Cardiac fibroblast (primary cell): ENCODE measurements around the gene S100A14.

Source experiments
- DNase-seq, 2 donors: peaks; one replicate each; pipeline versions ENCODE4 v3.0.0 to v3.0.0-alpha.2; 2010; ENCODE audit warnings: low read depth in 2 of 2
- H3K4me3 ChIP-seq, 2 donors: replicated peaks in 1 of 2; 1 replicate in 1 of 2; 2 replicates in 1 of 2; pipeline ENCODE4 v1.5.1; 2011; ENCODE audit warnings: low read depth in 2 of 2, low read length in 2 of 2, mild to moderate bottlenecking in 2 of 2, moderate library complexity in 1 of 2
- TF ChIP-seq, protein P1 (sequence below): IDR thresholded peaks from one replicate; pipeline ENCODE4 v1.5.1; 2011; ENCODE audit warnings: low read depth, mild to moderate bottlenecking, low read length, inconsistent platforms

Gene S100A14

DNA sequence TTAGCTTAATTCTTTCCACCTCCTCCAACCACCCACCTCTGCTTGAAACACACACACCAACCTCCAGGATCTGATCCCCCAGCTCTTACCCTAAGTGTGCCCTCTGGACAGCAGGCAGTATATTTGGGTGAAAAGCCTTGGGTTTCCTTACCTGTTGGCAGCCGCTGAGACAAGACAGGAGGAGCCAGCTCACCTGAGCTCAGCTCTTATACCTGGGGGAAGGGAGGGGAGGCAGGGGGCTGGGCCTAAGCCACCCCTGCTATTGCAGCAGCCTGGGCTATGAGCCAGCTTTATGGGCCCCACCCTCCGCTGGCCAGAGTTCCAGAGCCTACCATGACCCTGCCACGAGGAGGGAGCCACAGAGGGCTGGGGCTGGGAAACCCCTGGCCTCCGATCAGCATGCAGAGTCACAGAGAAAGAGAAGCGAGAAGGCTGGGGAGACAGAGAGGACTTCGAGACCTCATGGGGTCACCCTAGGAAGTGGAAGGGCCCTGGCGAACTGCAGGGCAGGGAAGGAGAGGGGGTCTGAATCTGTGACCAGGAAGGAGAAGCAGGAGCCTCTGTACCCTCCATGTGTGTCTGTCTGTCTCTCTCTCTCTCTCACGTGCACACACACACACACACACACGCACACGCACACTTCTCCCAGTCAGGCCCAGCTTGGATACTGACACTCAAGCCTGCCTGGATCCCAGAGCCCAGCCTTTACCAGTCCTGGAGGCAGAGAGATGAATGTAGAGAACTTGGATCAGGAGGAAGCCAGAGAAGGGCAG, at the start of gene S100A14:
Gene S100A14, minus strand, starts transcription at position 182 of the 773 bp plus-strand sequence. CDS start 467 bp downstream, outside the sequence.
- TF ChIP-seq, protein P1, sequence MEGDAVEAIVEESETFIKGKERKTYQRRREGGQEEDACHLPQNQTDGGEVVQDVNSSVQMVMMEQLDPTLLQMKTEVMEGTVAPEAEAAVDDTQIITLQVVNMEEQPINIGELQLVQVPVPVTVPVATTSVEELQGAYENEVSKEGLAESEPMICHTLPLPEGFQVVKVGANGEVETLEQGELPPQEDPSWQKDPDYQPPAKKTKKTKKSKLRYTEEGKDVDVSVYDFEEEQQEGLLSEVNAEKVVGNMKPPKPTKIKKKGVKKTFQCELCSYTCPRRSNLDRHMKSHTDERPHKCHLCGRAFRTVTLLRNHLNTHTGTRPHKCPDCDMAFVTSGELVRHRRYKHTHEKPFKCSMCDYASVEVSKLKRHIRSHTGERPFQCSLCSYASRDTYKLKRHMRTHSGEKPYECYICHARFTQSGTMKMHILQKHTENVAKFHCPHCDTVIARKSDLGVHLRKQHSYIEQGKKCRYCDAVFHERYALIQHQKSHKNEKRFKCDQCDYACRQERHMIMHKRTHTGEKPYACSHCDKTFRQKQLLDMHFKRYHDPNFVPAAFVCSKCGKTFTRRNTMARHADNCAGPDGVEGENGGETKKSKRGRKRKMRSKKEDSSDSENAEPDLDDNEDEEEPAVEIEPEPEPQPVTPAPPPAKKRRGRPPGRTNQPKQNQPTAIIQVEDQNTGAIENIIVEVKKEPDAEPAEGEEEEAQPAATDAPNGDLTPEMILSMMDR = no peak
- H3K4me3 ChIP-seq = no peak within 1 kb of the TSS

DNA sequence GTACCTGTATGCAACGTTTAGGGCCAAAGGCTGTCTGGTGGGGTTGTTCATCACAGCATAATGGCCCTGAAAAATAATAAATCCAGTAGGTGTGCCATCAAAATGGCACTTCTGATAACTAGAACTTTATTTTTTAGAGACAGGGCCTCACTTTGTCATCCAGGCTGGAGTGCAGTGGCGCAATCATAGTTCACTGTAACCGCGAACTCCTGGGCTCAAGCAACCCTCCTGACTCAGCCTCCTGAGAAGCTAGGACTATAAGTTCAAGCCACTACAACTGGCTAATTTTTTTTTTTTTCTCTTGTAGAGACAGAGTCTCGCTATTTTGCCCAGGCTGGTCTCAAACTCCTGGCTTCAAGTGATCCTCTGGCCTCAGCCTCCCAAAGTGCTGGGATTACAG, 47.1 kb upstream of the S100A14 start:
- no peak overlapping the region for H3K4me3 ChIP-seq
- TF ChIP-seq, protein P1 = no peak
- DNase-seq = peak; percentile 48 to 72

More for the DNA sequence above, at the start of gene S100A14:
- no peak for DNase-seq

DNA sequence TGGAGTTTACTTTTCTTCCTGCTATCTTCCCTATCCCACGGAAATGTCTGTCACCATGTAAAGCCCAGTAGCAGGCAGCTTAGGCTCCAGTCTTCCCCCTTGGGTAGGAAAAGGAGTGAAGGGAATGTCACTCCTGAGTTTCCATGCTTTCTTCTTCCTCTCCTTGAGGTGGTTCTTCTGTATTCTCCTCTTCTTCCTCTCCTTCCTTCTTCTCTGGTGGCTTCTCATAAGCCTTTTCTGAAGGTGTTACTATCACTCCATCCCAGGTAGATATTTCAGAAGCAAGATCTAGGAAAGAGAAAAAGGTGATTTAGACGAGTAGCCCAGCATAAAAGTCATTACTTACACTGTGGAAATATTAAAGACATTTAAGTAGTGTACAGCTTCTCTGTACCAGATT, 46.1 kb upstream of the S100A14 start:
- TF ChIP-seq, protein P1 = no peak
- H3K4me3 ChIP-seq = no peak overlapping the region
- no peak for DNase-seq

DNA sequence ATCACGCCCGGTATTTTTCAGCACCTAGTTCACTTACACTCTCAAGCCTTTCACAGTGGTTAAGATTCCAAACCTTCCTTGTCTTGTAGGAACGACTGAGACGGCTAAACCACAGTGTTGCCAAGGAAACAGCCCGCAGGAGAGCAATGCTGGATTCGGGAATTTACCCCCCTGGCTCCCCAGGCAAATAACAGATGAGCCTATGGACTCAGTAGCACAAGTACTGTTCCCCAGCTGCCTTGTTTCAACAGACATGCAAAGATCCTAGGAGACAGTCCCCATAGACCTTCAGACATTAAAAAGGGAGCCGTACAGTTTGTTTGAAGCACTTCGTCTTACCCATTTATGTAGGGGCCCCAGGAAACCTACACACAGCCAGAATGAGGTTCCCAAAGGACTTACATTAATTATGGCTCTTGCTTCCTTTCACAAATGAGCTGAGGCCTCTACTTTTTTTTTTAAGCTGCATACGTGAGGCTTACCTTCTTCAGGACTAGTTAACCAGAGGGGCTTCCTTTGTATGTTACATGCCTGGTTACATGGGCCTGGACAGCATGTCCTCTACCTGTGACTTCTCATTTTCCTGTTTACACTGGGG, 45.1 kb upstream of the S100A14 start:
- no peak for DNase-seq
- TF ChIP-seq, protein P1 = no peak
- H3K4me3 ChIP-seq = no peak overlapping the region

DNA sequence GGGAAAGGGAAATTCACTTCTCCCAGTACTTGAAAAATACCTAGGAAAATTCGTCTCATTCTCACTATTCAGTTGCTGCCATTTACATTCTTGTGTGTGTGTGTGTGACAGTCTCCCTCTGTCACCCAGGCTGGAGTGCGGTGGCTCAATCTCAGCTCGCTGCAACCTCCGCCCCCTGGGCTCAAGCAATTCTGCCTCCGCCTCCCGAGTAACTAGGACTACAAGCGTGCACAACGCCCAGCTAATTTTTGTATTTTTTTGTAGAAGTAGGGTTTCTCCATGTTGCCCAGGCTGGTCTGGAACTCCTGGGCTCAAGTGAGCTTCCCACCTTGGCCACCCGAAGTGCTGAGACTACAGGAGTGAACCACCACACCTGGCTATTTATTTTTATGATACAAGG, 43.5 kb upstream of the S100A14 start:
- TF ChIP-seq, protein P1 = no peak
- DNase-seq = no peak
- H3K4me3 ChIP-seq = peak overlapping the region; percentile 81 to 91

DNA sequence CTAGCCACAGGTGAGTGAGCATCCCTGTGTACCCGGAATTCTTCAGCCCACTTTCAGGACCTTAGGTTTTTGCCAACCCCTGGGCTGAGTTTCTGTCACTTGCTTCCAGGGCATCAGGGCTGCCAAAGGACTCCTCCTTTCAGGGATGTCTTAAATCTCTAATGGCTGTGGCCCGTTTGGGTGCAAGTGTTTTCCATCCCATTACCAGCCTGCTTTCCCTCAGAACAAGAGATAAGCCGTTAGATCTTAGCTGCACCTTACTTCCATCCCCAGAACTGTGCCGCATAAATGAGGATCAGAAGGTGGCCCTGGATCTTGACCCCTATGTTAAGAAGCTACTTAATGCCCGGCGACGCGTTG, 43.0 kb upstream of the S100A14 start:
- no peak for DNase-seq
- H3K4me3 ChIP-seq = peak overlapping the region; percentile 81 to 91
- TF ChIP-seq, protein P1 = no peak
